GM18505 (cell line): ENCODE measurements around the gene MARS1.
"Not testable (repeated sequence)": the region's sequence is repeated elsewhere in the genome, so short reads cannot be mapped to it uniquely, and the experiment has no call there.

Experiments used
- ATAC-seq: cut with Tn5 transposase; IDR thresholded peaks from one replicate; pipeline ENCODE4 v1.9.1; 2021; ENCODE audit not compliant: unreplicated experiment
- POLR2A ChIP-seq: IDR thresholded peaks from 4 replicates; pipeline ENCODE4 v1.6.1; 2011; ENCODE audit warnings: borderline replicate concordance; ENCODE audit not compliant: insufficient read depth, insufficient read length; ENCODE audit errors: extremely low read depth

MARS1 gene

GRCh38 chr12:57479376-57480115, 8.3 kb upstream of the MARS1 start, which contains the start of gene ARHGAP9:
ARHGAP9 (minus strand) TSS chr12:57479866; CDS start chr12:57479406, 460 bp downstream.
- ATAC-seq: peak; percentile 42

GRCh38 chr12:57481671-57482070, 6.2 kb upstream of the MARS1 start:
- TF ChIP-seq POLR2A: no peak
- no peak for ATAC-seq

More at GRCh38 chr12:57479376-57480115, 8.3 kb upstream of the MARS1 start, which contains the start of gene ARHGAP9:
- TF ChIP-seq POLR2A: peak; percentile 44

- ATAC-seq: no peak
- TF ChIP-seq POLR2A: no peak
These were observed 4.4 kb upstream of the MARS1 start for GRCh38 chr12:57483466-57483865.

GRCh38 chr12:57485695-57486094, 2.2 kb upstream of the MARS1 start:
- ATAC-seq: no peak
- TF ChIP-seq POLR2A: no peak

- TF ChIP-seq POLR2A: no peak
- no peak for ATAC-seq
These were observed 742 bp upstream of the MARS1 start for GRCh38 chr12:57487055-57487596.

- ATAC-seq: peak; percentile 13
- TF ChIP-seq POLR2A: no peak
These were observed 711 bp downstream of the MARS1 start for GRCh38 chr12:57488402-57489156.

- no peak for TF ChIP-seq POLR2A
- ATAC-seq: no peak
These were observed 1.3 kb downstream of the MARS1 start for GRCh38 chr12:57489157-57489641.

GRCh38 chr12:57490126-57490525, 2.3 kb downstream of the MARS1 start:
- ATAC-seq: no peak
- TF ChIP-seq POLR2A: no peak

GRCh38 chr12:57491393-57492280, 3.8 kb downstream of the MARS1 start:
- ATAC-seq: no peak

GRCh38 chr12:57495051-57495701, 7.3 kb downstream of the MARS1 start:
- not testable (repeated sequence) for ATAC-seq

More at GRCh38 chr12:57491393-57492280, 3.8 kb downstream of the MARS1 start:
- no peak for TF ChIP-seq POLR2A

GRCh38 chr12:57496822-57497221, 9.0 kb downstream of the MARS1 start:
- no peak for ATAC-seq
- TF ChIP-seq POLR2A: no peak
